HG03025 (cell line): Measurements from ENCODE around the gene CPNE4.

ENCODE experiments used
- ATAC-seq: cut with Tn5 transposase; IDR thresholded peaks from one replicate; pipeline ENCODE4 v1.9.1; 2021; ENCODE audit warnings: mild to moderate bottlenecking, moderate library complexity; ENCODE audit not compliant: unreplicated experiment, low FRiP score

The CPNE4 gene

DNA sequence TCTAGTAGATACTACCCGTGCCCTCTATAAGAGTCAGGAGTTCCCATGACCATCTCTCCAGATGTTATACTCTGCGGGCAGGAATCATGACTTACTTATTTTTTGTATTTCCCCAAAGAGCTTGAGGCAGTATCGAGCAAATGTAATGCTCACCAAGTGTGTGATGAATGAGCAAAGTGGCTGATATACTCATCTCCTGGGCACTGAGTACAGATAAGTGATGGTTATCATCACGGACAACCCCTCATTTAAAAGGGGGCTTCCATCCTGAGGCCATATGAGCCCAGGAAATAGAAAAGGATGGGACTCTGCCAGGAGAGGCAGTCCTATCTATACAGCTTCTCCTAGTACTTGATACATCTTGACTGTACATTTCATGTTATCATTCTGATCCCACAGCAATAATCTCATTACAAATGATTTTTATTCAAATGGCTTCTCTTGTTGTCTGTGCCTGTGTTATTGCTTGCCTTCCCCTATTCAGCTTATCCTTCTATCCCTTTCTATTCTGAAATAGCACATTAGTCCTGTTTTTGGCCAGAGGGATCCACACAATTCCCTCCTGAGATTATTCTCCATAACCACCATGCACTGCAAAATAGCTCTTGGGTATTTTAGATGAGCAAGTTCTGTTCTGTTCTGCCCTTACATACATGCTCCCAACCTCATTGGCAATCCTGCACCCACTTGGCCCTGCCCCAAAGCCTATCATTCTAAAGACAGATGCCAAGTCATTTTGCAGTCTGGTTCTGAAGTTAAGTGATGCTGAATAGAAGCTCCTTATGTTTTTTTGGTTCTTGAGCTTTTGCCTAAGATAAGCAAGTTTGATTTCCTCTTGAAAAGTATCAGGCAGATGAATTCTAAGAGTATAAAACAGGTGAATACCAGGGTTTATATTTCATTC, 484.0 kb downstream of the CPNE4 start:
- no peak for ATAC-seq

- ATAC-seq, result no peak
Observed at GRCh38 chr3:131549340-131549739, 485.5 kb downstream of the CPNE4 start.

- ATAC-seq, result no peak
Observed at GRCh38 chr3:131547585-131547984, 487.2 kb downstream of the CPNE4 start.

DNA sequence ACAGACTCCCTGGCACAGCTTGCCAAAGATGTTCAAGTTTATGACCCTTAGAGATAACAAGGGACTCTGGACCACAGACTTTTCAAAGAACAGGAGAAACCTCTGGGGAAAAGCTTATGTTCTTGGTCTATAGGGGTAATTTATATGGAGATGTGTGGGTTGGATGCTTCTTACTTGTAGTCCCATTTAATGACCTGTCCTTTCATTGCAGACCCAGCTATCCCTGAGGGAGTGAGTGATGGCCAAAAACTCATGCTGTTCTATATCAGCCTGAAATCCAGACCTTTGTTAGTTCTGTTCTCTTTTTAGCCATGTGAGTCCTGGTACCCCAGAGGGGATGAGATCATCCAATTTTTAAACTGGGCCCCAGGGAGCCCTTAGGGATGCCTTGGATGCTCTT, 488.4 kb downstream of the CPNE4 start:
- ATAC-seq, result no peak

DNA sequence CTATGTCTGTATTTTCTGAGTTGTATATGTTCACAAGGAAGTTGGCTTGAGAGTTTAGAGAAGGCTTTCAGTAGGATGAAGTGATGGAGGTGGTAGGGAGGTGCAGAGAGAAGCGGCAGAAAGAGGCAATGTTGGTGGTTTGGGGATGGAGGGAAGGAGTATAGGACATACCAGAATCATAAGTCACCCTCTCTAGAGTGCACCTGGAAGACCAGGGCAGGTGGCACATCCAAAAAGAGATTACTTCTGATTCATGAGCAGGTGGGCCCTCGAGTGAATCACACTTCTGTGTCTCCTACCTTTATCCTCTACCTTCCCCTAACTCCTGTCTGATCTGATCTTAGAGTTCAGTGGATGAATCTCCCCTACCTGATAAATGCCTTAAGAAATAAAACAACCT, 490.3 kb downstream of the CPNE4 start:
- no peak for ATAC-seq

GRCh38 chr3:131543714-131544113, 491.1 kb downstream of the CPNE4 start:
- no peak for ATAC-seq

DNA sequence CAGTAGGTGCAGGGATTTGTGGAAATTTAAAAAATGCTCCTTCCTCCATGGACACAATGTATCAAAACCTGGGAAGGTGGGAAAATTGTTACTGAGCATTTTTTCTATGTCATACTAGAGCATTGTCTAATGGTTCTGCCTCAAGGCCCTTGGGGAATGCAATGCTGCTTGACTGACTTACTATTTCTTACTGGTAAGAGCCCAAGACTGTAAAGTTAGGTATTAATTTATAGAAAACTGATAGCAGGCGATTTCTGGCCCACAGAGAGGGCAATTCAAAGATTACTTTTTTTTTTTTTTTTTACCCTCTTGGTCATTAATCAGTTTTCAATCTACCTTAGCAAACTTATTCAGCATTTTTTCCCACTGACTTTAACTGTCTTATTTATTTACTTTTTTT, 493.5 kb downstream of the CPNE4 start:
- ATAC-seq, result no peak

DNA sequence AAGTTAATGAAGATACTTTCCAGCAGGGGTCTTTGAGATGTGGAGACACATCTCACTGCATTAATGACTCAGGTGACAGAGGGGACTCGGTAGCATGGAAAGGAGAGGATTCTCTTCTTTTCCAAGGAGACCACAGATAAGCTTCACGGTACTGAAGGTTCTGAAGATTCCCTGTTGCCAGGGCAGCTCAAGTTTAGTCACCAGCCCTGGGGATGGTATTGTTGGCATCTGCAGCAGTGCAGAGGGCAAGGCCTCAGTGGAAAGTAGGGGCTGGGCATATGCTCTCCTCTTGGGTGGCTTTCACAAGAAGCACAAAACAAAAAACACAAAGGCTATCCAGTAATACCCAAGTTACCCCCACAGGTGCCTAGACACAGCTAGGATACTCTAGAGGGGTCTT, 494.0 kb downstream of the CPNE4 start:
- no peak for ATAC-seq

DNA sequence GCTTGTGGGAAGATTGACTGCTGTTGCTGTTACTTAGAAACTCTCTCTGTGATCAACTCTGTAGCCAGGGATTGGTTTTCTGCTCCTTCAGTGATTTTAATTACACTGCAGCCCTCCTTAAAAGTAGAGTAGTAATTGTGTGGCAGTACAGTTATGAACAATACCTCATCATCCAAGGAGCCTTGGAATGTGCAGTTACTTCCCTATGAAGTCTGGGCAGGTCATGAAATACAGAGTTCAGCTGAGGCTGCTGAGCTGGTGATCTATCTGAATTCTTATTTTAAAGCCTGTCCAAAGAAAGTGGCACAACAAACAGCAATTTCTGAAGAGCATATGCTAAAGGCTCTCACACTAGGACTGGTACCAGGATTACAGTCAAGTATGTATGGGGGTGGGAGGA, 494.7 kb downstream of the CPNE4 start:
- ATAC-seq, result no peak

DNA sequence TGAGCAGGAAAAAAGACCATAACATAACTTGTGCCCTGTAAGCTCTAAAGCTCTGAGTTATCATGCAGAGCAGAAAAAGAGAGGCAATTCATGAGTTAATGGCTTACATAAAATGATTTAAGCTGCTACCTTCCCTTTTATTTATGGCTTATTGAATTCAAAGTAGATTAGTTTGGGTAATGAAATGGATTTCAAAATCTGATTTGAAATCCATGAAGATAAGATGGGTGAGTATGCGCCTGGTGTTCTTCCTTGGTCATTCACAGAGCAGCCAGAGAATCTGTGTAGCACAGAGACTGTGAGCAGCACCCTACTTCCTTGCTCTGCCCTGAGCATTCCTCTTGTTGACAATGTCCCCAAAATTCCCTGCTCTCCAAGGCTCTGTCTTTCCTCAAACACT, 495.8 kb downstream of the CPNE4 start:
- ATAC-seq, result no peak

- ATAC-seq, result no peak
Observed at GRCh38 chr3:131537531-131537930, 497.3 kb downstream of the CPNE4 start.

GRCh38 chr3:131535596-131535995, 499.2 kb downstream of the CPNE4 start:
- no peak for ATAC-seq

DNA sequence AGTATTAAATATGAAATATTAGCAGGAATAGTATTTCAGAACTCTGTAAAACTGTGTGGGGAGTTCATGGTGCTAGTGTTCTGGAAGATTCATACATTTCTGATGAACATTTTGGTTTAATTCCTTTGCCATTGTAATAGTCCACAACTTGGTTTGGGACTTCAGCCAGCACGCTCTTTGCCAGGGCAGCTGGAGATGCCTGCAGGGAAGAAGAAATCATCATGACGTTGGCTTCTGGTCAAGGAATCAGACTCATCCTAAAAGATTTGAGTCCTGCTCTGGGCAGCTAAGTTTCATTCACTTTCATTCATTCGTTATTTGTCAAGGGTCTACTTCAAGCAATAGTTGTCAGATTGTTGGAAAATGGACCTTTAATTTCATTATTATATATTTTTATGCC, 499.7 kb downstream of the CPNE4 start:
- no peak for ATAC-seq

- ATAC-seq, result no peak
Observed at GRCh38 chr3:131532645-131533044, 502.2 kb downstream of the CPNE4 start.

- ATAC-seq, result no peak
Observed at GRCh38 chr3:131530843-131531242, 504.0 kb downstream of the CPNE4 start.

- no peak for ATAC-seq
Observed at GRCh38 chr3:131530388-131530787, 504.4 kb downstream of the CPNE4 start.

GRCh38 chr3:131526801-131527347, 507.9 kb downstream of the CPNE4 start:
- ATAC-seq, result no peak

DNA sequence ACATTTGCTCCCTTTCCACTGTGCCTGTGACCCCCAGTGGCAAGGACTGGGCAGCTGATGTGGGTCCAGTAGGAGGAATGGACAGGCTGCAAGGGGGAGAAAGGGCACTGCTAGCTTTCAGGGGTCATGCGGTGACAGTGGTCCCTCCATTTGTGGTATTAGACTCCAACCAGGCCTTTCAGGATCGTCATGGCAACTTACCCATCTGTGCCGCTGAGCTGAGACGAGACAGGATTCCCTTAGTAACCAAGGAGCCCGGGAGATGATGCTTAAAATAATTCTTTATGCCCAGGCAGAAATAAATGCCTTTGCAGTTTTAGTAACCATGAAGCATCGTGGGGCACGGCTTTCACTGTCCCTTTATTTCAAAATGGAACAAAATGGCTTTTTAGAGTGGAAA, 516.1 kb downstream of the CPNE4 start:
- no peak for ATAC-seq

DNA sequence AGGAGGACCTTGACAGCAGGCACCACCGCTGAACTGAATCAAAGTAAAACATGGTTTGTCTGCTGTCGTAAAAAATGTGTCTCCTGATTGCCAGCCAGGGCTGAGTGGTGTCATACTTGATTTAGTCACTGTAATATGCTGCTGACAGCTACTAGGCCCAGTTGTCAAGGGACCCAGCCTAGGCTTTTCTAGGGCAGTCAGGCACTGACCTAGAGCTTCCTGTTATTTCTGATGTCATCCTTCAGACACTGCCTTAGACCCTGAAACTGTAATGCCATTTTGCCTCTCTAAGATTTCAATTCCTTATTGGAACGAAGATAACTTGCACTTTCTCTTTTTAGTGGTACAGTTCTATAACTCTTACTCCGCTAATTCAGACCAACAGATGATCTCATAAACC, 529.4 kb downstream of the CPNE4 start:
- ATAC-seq, result no peak

DNA sequence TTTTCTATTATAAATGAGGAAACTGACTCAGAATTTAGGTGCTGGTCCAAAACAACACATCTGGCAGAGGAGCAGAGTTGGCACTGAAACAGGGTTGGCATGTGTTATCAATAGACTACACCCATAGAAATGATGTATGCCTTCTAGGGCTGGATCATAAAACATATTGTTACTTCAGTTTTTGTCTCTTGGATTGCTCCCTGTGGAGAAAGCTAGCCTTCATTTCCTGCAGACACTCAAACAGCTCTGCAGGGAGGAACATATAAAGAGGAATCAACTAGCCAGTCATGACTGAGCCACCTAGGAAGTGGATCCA, 531.5 kb downstream of the CPNE4 start:
- no peak for ATAC-seq

DNA sequence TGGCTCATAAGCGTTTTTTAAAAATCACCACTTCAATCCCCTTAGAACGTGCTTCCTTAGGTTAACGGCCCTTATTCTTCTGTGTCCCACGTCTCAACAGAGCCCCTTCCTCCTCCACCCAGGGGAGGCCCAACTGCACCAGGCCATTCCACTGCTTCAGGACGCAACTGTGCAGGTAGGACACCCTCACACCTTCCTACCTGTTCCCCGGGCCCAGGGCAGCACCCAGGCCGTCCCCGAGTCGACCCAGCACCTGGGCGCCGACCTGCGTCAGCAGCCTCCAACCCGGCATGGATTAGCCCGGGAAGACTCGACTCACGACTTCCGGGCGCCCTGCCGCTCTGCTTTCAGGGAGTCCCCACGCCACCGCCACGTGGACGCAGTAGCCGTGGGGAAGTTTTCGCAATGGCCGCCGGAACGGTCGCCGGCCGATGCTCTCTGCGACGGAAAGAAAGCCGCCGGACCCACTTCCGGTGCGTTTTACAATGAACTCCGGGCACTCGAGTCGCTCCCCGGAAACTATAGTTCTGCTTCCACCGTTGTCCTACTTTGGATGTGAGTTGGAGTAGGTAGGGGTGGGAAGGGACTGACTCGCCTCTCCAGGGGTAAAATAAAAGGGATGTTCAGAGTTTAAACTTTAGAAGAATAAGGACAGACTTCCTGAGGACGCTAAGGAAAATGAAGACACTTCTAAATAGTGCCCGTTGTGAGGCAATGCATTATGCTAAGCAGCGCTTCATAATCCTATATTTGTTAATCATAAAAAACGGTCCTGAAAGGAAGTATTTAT, 532.1 kb downstream of the CPNE4 start, which contains the start of gene MRPL3:
MRPL3 (minus strand) TSS at position 442 of the 790 bp plus-strand sequence; CDS start at position 292, 150 bp downstream.
- peak; percentile 87 for ATAC-seq
